NCI-H510A treated with DMSO at 0.1 percent for 48 hours (cell line): ENCODE measurements around the gene TSGA10IP.

Source experiments
- DNase-seq: peaks from one replicate; lab custom pipeline; 2025; lab: John Stamatoyannopoulos, UW

TSGA10IP gene

DNA sequence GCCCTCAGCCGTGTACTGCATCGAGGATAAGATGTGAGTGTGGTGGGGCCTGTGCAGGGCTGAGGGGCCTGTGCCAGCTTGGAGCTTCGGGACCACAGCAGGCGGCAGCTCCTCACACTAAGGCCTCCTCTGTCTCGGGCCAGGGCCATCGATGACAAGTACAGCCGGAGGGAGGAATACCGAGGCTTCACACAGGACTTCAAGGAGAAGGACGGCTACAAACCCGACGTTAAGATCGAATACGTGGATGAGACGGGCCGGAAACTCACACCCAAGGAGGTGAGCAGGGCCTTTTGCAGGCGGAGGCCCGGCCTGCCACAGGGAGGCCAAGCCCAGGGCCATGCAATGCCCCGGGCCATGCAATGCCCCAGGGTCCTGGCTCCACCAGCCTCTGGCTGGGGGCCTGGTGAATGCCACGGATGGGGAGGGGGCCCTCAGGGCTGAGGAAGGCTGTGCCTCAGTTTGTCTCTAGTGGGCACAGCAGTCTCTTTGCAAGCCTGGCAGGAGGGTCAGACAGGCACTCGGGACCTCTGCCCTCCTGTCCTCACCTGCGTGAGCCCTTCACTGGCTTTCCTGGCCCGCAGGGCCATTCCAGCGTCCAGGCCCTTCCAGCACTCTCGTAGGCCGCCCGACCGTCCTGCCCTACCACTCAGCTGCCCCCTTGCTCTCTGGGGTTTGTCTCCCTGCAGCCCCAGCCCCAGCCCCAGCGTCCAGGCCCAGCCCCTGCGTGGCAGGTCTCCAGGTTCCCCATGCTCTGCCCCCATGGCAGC, 32.5 kb downstream of the TSGA10IP start:
- DNase-seq, result no peak

GRCh38 chr11:65978391-65979238, 33.3 kb downstream of the TSGA10IP start:
- DNase-seq, result no peak

DNA sequence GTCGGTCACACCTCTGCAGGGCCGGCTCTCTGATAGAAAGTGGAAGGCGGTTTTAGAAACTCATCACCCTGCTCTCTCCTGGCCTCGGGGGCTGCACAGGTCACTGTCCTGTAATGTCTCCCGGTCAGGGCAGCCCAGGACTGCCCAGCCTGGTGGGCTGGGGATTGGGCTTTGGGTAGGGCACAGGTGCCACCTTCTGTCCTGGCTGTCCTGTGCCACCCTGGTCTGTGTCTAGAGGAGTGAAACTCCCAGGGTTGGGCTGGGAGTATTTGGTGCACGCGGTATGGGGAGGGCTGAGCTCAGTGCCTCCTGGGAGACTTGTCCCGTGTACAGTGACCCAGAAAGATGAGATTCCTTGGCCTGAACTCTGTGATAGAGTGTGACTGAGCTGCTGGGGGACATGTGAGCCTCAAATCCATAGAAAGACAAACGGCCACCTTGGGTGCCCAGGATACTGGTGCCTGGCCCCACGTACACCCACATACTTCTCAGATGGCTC, 34.0 kb downstream of the TSGA10IP start:
- DNase-seq, result no peak

- DNase-seq, result no peak
Observed at GRCh38 chr11:65981101-65981740, 35.9 kb downstream of the TSGA10IP start.

GRCh38 chr11:65981972-65982823, 36.9 kb downstream of the TSGA10IP start:
- no peak for DNase-seq

DNA sequence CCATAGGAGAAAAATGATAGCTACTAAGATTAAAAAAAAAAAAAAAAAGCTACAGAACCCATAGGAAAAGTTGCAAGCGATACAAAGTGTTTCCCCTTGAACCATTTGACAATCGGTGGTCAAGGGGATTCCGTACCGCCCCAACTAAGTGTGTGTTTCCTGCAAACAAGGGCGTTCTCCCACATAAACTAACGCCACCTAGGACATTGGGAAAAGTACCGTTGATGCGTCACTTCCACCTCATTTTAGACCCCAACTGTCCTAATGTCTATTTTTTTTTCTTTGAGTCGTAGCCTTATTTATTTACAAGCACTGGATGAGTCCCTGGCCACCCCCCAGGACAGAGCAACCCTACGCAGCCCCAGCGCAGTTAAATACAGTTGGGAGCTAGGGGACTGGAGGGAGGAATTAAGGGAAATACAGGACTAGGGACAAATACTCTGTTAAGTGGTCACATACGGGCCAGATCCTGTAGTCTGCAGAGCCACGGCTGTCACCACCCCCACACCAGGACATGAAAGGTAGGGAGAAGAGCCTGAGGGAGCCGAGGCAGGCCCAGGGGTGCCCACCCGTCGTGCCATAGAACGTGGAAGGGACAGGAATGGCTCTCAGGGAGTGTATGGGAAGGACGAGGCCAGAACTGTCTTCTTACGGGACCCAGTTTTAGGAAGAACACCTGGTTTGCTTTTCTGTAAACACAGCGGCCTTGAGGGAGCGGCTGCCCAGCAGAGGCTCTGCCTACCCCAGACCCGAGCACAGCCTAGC, 37.7 kb downstream of the TSGA10IP start:
- DNase-seq, result no peak

GRCh38 chr11:65983589-65983987, 38.3 kb downstream of the TSGA10IP start:
- DNase-seq, result no peak

DNA sequence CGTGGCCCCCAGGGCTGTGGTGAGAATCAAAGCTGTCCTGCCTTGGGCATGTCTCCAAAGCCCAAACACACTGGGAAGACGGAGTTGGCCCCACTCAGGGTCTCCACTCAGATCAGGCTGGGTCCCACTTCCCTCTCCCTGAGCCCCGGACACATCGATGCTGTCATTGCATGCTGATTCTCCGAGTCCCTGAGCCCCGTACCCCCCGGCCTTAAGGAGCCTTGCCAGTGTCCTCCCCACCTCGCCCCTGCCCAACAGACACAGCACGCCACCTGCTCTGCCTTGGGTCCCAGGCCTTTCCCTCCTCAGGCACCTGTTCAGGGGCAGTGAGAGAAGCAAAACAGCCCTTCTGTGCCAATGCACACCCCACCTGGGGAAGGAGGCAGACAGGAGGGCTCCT, 42.1 kb downstream of the TSGA10IP start:
- DNase-seq, result no peak

DNA sequence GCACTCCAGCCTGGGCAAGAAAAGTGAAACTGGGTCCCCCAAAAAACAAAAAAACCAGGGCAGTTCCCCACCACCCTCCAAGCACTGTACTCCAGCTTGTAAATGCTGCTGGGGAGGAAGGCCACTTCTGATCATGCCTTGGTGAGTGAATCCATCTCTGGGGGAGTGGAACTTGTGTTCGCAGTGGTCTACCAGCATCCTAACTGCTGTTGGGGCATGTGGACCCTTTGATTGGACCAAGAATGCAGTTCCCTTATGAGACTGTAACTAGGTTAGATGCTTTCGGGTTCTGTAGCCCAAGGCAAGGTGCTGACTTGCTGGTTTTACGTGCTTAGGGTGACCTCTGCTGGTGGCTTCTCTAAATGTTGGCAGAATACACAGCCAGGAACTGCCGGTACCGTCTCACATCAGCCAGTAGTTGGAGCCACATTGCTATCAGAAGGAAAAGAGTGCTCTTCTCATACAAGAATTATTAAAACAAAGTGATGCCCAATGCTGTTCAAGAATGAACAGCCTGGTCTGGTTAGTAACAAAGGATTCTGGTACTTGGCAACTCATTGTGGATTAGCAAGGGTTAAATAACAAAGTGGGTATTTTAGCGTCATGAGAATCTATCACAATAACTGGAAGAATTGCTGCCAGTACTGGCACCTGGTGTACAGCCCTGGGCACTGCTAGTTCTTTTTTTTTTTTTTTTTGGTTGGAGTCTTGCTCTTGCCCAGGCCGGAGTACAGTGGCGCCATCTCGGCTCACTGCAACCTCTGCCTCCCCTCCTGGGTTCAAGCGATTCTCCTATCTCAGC, 43.7 kb downstream of the TSGA10IP start:
- DNase-seq, result peak; percentile 96

DNA sequence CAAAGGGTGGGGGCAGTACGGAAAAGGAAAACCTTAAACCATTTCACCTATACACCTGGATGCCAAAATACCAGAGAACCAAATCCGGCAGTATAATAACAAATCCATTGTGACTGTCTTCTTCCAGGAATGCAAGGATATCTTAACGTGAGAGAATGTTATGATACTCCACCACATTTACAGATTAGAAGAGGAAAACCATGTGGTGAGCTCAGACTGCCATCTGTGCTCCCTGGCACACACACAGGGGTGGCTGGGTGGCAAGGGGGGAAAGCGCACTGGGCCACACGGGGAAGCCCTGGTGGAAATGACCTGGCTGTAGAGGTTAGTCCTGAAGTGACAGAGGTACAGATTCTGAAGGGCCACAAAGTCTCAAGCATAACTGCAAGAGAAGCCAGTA, 46.8 kb downstream of the TSGA10IP start:
- no peak for DNase-seq

GRCh38 chr11:65997286-65997685, 52.0 kb downstream of the TSGA10IP start:
- DNase-seq, result no peak

GRCh38 chr11:66001942-66002647, 56.8 kb downstream of the TSGA10IP start, which contains the start of the genes BANF1 and EIF1AD:
Gene BANF1 (plus strand): TSS chr11:66002503. CDS start chr11:66003251, 748 bp downstream.
Gene EIF1AD (minus strand): TSS chr11:66002157. CDS start chr11:66000389, 1,768 bp downstream.
- peak; percentile 95 for DNase-seq

GRCh38 chr11:66002648-66003225, 57.5 kb downstream of the TSGA10IP start:
- DNase-seq, result no peak

- DNase-seq, result no peak
Observed at GRCh38 chr11:66003291-66003690, 58.0 kb downstream of the TSGA10IP start.

GRCh38 chr11:66004186-66004585, 58.9 kb downstream of the TSGA10IP start:
- DNase-seq, result no peak

GRCh38 chr11:66006134-66006890, 61.0 kb downstream of the TSGA10IP start:
- DNase-seq, result no peak

GRCh38 chr11:66006891-66007176, 61.6 kb downstream of the TSGA10IP start:
- no peak for DNase-seq

DNA sequence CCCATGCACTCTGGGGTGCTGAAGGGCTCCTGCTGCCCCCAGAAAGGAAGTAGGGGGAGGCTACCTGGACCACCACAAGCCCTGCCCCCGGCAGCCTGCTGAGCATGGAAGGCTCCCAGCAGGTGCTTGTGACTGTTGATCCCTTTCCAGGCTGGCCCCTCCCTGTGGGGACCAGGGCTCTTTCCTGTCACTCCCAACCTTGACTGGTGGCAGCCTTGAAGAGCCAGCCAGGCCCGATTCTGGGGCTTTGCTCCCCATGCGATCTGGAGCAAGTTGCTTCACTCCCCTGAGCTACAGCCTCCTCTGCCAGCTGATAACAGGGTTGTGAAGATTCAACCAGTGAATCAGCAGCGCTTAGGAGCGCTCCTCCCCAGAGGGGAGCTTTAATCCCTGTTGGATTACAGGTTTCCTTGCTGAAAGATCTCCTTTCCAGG, 61.9 kb downstream of the TSGA10IP start:
- no peak for DNase-seq
